ENCODE measurements around the gene FAM3C.

DNA sequence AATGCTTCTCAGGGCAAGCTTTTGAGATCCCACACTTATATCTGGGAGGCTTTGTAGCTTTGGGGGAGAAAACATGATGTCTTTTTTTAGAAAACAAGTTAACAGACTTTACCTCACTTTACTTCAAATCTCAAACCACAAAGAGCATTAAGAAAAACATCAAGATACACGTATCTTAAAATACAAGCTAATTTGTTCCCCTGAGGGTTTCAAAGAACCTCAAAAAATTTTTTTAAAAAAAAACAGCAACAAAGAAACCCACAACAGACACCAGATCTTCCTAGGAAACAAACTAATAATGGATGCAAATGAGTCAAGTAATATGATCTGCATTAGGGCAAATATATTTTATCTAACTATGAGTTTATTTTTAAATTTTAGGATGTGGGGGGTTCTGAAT is 24.7 kb downstream of the FAM3C start:
- TF ChIP-seq, protein P1, sequence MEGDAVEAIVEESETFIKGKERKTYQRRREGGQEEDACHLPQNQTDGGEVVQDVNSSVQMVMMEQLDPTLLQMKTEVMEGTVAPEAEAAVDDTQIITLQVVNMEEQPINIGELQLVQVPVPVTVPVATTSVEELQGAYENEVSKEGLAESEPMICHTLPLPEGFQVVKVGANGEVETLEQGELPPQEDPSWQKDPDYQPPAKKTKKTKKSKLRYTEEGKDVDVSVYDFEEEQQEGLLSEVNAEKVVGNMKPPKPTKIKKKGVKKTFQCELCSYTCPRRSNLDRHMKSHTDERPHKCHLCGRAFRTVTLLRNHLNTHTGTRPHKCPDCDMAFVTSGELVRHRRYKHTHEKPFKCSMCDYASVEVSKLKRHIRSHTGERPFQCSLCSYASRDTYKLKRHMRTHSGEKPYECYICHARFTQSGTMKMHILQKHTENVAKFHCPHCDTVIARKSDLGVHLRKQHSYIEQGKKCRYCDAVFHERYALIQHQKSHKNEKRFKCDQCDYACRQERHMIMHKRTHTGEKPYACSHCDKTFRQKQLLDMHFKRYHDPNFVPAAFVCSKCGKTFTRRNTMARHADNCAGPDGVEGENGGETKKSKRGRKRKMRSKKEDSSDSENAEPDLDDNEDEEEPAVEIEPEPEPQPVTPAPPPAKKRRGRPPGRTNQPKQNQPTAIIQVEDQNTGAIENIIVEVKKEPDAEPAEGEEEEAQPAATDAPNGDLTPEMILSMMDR (IDR thresholded peaks at IDR 0.05; ENCODE audit: low read depth, low read length, missing input control), result no peak
- TF ChIP-seq GABPA (IDR thresholded peaks at IDR 0.05 in 1 of 2, conservative IDR thresholded peaks at IDR 0.05 in 1 of 2), result no peak
- no peak for TF ChIP-seq YY1 (IDR thresholded peaks at IDR 0.05)
- TF ChIP-seq, protein P2, sequence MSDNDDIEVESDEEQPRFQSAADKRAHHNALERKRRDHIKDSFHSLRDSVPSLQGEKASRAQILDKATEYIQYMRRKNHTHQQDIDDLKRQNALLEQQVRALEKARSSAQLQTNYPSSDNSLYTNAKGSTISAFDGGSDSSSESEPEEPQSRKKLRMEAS (IDR thresholded peaks at IDR 0.05), result no peak
- TF ChIP-seq SP1 (IDR thresholded peaks at IDR 0.05), result no peak
- no peak for TF ChIP-seq TAF1 (conservative IDR thresholded peaks at IDR 0.05)
- TF ChIP-seq, protein P3, sequence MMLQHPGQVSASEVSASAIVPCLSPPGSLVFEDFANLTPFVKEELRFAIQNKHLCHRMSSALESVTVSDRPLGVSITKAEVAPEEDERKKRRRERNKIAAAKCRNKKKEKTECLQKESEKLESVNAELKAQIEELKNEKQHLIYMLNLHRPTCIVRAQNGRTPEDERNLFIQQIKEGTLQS (IDR thresholded peaks at IDR 0.05), result no peak
- no peak for TF ChIP-seq HNF4A (conservative IDR thresholded peaks at IDR 0.05)
- TF ChIP-seq, protein P4, sequence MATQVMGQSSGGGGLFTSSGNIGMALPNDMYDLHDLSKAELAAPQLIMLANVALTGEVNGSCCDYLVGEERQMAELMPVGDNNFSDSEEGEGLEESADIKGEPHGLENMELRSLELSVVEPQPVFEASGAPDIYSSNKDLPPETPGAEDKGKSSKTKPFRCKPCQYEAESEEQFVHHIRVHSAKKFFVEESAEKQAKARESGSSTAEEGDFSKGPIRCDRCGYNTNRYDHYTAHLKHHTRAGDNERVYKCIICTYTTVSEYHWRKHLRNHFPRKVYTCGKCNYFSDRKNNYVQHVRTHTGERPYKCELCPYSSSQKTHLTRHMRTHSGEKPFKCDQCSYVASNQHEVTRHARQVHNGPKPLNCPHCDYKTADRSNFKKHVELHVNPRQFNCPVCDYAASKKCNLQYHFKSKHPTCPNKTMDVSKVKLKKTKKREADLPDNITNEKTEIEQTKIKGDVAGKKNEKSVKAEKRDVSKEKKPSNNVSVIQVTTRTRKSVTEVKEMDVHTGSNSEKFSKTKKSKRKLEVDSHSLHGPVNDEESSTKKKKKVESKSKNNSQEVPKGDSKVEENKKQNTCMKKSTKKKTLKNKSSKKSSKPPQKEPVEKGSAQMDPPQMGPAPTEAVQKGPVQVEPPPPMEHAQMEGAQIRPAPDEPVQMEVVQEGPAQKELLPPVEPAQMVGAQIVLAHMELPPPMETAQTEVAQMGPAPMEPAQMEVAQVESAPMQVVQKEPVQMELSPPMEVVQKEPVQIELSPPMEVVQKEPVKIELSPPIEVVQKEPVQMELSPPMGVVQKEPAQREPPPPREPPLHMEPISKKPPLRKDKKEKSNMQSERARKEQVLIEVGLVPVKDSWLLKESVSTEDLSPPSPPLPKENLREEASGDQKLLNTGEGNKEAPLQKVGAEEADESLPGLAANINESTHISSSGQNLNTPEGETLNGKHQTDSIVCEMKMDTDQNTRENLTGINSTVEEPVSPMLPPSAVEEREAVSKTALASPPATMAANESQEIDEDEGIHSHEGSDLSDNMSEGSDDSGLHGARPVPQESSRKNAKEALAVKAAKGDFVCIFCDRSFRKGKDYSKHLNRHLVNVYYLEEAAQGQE (IDR thresholded peaks at IDR 0.05), result no peak
- TF ChIP-seq RAD21 (IDR thresholded peaks at IDR 0.05), result no peak
- TF ChIP-seq FOXA1 (IDR thresholded peaks at IDR 0.05), result no peak
